KG1 (cell line): ENCODE results near the gene SLC39A11.

ENCODE experiments used
- DNase-seq: peaks from one replicate; lab custom pipeline; 2025; lab: John Stamatoyannopoulos, UW

The SLC39A11 gene

DNA sequence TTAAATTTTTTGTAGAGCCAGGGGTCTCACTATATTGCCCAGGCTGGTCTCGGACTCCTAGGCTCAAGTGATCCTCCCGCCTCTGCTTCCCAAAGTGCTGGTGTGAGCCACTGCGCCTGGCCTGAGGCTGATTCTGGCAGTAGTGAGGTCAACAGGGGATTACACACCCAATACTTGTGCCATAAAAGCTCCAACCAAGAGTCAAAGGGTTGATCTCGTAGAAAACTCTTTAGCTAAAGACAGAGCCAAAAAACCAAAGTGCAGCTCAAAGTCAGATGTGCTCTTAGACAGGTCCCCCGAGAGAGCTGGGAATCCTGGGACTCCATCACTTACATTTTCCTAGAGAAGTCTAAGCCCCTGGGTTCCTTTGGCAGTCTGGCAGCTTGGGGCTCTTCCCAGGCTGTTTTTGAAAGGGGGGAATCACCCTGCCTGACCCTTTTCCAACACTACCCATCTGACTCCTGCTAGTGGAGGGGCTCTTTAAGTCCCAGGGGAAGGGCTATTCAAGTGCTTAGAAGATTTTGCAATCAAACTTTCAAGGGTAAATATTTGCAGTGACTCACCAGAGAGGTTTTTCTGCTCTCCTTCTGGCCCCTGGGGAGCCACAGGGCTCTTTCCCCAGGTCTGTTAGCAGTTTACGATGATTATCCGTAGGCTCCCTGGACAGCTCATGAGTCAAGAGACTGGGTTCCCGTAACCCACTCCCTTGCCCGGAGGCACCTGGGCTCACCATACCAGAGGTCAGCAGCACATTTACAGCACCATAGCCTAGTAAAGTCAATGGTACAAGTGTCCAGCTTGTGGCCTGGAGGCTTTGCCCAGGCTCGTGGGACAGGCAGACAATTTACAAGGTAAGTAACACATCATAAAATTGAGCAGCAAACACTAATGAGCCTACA is 408.7 kb downstream of the SLC39A11 start:
- DNase-seq, result no peak

DNA sequence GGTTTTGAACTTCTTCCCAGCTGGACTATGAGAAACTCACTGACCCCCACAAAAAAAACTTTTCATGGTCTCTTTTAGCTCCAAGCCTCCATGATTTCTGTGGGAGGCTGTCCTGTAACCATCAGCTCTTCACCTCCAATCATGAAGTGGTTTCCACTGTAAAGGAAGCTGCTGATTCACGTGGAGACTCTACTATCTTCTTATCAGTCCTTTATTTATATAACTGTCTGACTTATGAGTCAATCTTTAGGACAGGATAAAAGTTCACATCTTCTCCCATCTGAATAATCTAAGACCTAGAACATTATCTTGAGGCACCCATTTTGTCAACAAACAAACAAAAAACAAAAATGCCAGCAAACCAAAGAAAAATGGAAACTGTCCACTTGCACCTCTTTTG is 409.9 kb downstream of the SLC39A11 start:
- DNase-seq, result no peak

DNA sequence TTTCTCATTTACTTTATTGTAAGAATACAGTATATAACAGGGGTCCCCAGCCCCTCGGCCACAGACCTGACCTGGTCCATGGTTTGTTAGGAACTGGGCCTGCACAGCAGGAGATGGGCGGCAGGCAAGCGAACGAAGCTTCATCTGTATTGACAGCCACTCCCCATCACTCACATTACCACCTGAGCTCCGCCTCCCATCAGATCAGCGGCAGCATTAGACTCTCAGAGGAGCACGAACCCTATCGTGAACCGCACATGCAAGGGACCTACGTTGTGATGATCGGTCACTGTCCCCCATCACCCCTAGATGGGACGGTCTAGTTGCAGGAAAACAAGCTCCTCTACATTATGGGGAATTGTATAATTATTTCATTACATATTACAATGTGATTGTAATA is 410.6 kb downstream of the SLC39A11 start:
- DNase-seq, result no peak

DNA sequence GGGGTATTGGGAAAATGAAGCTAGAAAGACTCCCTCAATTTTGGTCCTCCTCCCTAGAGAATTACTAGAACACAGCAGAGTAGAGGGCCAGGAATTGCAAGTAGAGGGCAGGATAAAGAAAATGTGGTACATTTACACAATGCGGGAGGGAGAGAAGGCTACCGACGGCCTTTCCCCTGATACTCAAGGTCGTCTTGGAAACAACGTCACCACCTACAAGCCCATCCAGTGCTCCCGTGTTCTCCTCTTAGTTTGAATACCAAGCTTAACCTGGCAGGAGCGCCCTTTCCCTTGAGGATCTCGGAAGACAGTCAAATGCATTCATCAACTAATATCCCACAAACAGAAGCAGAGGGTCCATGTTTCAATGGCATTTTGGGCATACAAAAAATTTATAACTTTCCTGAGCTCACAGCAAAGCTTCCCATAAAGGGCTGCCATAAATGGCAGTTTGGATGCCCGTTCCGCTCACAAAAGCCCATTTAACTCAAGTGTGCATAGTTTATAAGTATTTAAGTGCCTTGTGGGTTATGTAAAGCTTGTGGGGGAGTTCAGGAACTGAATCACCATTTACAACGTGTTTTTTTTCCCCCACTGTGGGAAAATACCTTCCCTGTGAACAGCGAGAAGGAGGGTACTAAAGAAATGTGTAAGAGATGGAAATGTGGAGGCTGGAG is 414.6 kb downstream of the SLC39A11 start:
- DNase-seq, result no peak

DNA sequence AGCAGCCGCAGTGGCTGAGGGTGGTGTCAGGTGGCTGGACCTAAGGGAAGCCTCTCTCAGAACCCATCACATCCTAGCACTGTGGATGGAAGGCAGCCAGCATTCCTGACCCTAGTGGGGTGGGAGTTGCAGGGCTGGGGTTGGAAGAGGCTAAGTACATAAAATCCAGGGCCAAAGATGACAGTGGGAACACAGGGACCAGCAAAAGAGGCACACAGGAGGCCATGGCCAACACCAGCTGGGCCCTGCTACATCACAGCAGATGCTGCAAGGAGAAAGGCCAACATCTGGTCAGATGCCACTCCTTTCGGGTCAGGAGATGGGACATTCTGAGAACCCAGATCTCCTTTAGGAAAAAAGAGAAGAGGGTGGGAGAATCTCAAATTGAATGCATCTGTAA is 415.4 kb downstream of the SLC39A11 start:
- DNase-seq, result no peak

DNA sequence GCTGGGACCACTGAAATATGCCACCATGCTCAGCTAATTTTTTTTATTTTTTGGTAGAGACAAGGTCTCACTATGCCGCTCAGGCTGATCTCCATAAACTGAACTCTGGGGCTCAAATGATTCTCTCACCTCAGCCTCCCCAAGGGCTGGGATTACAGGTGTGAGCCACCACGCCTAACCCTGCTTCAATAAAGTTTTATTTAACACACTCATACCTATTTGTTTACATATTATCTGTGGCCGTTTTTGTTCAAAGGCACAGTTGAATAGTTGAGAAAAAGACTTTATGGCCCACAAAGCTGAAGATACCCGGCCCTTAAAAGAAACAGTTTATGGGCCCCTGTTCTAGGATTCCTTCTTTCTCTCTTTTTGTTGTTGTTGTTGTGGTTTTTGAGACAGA is 419.8 kb downstream of the SLC39A11 start:
- no peak for DNase-seq

DNA sequence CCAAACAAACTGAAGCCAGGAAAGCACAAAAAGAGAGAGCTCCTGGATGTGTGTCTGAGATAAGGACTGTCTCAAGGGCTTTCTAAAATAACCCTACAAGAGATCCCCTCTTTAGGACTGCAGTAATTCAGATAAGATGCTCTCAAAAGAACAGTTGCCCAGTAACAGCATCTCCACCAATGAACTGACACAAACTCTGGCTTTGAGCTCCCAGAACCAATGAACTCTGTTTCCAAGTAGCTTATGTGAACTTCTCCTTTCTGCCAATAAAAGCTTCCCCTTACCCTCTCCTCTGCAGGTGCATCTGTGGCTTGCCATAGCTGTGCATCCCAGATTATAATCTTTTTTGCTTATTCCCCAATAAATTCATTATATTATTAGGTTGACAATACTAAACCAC is 421.5 kb downstream of the SLC39A11 start:
- no peak for DNase-seq

DNA sequence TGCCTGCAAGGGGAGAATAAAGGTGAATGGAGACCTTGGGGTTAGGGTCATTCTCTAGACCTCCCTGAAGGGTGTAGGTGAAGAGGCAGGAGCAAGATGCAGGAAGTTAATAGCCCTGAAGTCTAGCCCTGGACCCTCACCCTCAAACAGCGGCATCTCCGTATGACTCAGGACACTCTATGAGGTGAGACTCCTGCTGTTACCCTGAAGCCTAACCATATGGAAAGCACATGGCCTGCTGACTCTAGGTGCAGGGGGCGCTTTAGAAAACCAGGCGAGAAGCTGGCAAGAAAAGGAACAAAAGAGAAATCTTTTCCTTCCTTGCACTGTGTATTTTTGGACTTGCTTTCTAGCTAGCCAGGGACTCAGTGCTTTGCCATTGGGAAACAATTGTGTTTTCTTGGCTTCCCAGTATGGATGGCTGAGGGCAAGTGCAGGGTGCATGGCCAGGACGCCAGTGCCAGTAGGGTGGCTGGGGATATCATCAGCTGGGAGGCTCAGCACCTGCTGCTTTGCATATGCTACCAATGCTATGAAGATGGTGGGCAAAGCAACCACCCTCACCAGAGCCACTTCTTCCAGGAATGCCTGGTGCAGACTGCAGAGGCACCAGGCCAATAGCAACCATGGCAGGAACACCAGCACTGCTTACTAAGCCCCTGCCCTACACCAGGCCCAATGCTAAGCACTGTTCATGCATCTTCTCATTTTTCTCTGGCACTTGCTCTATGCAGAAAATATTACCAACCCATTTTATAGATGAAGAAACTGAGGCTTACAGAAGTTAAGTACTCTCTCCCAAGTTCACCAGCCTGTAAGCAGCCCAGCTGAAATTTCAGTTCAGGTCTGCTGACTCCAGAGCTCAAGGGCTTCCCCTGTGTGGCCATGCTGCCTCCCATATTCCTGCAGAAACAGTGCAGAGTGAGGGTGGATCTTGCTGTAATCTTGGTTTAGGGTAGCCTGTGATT is 425.1 kb downstream of the SLC39A11 start:
- no peak for DNase-seq

DNA sequence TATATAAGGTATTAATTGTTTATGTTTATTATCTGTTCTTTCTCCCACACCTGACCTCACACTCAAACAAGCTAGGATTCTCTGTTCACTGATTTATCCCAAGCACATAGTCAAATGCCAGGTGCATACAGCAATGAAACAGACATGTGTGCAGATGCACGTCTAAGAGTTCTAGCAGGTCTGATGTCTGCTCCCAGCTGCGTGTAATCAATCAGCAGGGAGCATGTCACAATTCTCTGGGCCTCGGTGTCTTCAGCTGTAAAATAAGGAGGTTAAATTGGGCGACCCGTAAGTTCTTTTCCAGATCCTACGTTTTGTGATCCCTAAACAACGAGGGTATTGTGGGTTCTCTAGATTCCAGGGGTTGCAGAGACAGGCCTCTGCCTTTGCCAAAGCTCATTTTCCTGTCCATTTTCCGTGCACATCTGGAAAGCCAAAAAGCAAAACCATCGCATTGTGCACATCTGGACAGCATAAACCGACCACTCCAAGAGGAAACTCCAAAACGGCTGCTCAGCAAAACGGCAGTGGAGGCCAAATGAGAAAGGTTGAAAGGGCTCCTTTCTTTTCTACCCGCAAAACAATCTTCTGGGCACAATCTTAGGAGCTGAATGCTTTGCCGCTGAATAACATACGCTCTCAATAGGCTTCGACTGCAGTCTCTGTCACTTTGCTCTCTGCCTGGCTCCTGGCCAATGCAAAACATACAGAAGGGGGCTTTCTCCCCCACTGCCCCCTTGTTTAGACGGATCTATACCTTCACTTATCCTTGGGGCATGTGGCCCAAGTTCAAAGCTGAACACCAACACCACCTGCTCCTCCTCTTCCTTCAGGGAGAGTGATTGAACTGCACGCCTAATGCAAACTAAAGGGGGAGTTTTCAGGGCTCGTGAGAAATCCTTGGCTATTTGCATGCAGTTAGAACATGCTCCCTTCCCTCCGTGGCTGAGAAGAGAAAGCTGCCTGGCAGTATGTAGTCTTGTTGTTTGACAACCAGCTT is 426.3 kb downstream of the SLC39A11 start:
- DNase-seq, result no peak

DNA sequence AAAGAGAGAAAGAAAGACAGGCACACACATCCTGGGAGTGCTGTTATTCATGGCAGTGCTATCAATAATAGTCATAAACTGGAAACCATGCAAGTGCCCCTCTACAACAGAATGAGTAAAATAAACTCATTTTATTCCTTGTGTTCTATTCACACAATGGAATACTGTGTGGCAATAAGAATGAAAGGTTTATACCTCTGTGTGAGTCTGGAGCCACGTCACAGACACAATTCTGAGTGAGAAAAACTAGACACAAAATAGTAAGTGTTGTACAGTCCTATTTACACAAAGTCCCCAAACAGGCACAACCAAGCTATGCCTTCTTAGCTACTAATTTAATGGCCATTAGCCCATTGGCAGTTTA is 429.7 kb downstream of the SLC39A11 start:
- no peak for DNase-seq

DNA sequence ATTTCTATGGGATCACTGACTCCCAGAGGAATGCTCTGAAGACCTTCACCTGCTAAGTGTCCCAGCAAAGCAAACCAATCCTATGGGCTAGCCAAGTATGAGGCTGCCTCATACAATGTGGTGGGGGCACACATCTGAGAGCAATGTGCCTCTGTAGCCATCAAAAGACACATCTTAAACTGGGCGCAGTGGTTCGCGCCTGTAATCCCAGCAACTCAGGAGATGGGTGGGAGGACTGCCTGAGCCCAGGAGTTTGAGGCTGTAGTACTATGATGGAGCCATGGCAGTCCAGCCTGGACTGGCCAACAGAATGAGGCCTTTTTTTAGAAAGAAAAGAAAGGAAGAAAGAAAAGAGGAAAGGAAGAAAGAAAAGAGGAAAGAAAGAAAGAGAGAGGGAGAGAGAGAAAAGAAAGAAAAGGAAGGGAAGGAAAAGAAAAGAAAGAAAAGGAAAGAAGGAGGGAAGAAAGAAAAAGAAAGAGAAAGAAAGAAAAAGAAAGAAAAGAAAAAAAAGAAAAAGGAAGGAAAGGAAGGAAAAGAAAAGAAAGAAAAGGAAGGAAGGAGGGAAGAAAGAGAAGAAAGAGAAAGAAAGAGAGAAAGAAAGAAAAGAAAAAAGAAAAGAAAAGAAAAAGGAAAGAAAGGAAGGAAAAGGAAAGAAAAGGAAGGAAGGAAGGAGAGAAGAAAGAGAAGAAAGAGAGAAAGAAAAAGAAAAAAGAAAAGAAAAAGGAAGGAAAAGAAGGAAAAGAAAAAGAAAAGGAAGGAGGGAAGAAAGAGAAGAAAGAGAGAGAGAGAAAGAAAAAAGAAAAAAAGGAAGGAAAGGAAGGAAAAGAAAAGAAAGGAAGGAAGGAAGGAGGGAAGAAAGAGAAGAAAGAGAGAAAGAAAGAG is 430.3 kb downstream of the SLC39A11 start:
- DNase-seq, result no peak

DNA sequence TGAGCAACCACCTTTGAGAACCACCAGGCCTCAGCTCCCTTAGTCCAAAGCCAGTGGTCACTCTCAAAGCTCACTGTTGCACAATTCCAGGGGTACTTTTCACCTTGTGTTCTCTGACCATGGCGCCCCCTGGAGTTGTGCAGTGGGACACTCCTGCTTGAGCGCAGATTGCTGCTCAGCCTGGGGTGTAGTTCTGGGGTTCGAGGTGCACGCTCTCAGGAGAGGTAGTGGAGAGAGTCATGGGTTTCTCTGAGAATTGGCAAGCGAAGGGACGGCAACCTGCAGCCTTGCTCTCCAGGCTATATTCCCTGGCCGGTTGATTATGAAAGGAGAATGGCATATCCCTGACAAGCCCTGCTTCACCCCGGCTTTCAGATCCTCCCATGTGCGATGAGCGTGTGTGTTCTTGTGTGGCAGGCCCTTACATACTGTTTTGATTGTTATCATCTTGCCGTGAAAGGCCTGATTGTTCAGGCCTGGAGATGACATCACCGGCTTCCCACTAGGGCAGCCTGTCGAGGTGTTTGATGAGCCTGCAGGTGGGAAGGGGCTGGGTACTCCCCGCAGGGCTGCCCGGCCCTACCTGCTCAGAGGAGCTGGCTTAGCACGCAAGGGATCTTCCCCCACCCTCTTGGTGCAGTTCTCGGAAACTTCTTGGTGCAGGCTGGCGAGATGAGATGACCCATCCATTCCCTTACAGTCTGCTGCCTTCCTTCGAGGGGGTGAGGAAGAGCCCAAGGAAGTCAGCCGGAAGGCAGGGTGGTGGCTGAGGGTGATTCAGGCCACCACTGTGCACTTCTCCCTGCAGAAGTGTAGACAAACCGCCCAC is 431.2 kb downstream of the SLC39A11 start:
- no peak for DNase-seq

DNA sequence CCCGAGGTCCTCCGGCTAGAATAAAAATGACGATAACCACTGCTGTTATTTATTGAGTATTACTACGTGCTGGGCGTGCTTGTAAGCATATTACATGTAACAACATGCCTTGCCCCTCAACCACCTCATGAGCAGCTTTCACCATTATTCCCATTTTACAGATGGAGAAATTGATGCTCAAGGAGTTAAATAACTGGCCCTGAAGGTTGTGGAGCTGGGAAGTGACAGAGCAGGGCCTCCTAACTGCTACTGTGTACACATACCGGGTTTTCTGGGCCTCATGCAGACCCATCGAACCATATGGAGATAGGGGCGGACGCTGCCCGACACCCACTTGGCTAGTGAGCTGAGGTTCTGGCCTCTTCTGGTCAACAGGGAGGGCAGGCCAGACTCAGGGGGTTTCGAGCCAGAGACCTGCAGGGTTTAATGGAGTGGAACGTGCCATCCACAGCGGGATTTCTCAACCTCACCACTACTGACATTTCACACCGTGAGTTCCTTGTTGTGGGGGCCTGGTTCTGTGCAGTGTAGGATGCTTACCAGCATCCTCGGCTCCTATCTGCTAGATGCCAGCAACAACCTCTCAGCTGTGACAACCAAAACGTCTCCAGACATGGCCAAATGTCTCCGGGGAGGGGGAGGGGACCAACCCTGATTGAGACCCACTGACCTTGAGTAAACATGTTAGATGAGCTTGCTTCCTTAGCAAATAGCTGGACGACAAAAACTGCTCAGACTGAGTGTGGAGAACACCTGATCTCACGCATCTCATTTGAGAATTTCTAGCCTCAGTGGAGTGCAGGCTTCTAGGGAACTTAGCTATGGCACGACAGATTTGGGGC is 432.0 kb downstream of the SLC39A11 start:
- DNase-seq, result no peak

DNA sequence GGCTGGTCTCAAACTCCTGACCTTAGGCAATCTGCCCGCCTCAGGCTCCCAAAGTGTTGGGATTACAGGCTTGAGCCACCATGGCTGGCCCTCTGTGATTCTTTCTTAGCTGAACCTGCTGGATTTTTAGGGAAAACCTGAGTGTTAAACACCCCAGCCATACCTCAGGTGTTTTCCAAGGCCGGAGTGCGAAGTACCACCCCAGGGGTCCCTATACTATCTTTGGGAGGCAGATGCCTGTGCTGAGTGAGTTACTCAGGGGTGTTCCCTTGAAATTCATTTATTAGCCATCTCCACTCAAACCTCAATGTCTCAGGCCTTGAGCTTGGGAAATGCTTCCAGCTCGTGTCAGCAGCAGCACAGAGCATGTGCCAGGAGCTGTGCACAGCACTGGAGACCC is 432.7 kb downstream of the SLC39A11 start:
- no peak for DNase-seq

DNA sequence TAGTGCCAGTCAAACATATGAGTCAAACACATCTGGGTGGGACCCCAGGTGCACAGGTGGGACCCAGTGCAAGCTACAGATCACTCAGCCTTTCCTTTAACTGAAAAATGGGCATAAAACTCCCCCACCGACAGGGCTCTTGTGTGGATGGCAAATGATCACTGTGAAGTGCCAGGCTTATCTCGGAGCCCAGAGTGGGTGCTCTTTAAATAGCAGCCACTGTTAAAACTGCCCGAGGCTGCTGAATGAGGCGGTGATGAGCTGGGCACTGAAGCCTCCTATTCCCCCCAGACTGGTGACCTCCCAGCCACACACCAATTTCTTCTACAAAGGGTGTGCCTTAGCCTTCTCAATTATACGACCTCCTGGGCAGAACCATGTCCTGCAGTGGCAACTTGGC is 433.8 kb downstream of the SLC39A11 start:
- no peak for DNase-seq

DNA sequence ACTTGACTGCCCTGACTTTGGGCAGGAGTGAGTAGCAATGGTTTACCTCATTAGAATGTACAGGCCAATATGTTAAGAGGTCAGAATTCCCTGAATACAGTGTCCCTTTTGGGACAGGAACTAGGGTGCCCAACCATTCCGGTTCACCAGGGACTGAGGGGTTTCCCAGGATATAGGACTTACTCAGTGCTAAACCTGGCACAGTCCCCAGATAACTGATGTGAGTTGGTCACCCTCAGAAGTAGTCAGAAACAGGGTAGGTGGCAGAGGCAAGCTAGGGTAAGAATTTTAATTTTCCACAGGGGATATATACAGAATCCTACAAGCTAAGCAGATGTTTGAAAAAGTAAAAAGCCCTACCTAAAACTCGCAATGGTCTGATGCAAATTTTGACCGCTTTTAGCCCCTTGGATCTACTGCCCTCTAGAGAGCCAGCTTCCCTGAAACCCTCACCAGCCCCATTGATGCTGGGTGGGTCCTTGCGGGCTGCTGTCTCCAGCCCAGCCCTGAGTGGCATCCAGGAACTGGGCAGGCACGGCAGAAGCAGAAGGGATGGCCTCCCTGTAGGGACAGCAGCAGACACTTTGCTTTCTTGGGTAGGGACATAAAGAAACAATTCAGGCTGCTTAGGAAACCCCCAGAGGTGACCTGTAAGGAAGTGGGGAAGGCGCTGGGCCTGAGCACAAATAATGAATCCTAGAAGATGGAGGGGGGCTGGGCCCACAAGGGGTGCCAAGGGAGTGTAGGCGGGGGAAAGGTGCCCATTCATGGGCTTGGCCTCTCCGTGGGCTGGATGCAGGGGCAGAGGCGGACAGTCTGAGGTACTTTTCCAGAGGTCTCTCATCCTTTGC is 434.8 kb downstream of the SLC39A11 start:
- no peak for DNase-seq

DNA sequence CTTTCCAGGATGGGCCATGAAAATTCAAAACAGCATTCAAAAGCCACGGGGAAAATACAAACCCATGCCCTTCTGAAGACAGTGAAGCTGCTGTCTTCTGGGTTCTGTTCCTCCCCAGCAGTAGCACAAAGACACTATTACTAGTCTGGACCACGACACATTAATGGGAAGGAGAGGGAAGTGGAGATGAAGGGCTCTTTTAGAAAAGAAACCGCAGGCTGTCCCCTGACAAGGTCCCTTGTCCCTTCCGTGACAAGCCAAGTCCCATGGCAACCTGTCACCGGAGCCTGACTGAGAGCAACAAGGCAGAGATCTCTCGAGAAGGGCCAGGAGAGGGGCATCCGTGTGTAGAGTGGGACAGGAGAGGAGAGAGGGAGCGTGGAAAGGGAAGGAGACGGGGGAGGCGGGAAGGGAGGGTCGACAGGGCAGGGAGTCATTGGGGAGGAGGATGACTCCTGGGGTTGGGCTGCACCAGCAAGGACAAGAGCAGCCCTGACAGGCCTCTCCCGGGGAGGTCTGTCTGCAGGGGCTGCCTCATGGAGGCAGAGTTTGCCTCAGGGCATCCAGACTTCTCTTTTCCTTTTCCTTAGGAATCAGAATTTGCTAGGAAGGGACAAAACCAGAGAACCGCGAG is 436.2 kb downstream of the SLC39A11 start:
- DNase-seq, result no peak
